Measurements from ENCODE around the gene TPCN2.
A peak's percentile ranks its signal among the peaks of the same experiment; 100 is the strongest.

The TPCN2 gene

DNA sequence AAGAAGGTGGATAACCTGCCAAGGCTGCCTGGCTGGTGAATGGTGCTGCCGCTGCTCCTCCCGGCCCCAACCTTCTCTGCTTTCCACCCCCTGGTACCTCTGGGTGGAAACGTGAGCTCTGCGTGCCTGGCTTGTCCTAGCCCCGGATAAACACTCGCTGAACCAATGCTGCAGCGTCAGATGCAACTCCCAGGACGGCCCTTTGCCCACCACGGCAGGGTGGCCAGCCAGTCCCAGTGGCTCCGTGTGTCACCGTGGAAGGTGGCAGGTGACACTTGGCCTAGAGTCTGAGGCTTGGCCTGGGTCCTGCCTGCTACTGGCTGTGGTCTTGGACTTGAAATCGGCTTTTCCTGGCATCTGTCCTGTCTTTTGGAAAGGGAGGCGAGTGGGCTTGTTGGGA is 47.7 kb downstream of the TPCN2 start:
- DNase-seq: no peak

DNA sequence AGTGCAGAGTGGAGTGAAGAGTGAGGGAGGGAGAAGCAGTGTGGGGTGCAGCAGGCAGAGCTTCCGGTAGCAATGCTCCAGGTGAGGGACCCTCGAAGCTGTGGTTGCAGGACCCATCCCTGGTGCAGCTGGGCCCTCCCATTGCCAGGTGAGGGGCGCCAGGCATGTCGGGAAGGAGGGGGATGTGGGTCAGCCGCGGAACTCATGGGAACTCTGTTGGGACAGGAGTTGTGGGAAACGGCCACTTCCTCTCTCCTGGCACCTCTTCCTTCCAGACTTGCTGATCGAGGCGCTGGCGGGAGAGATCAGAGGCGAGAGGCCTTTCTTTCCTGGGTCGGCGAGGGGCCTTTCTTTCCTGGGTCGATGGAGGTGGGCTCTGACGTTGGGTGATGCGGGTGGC is 48.5 kb downstream of the TPCN2 start:
- no peak for DNase-seq

GRCh38 chr11:69099180-69099579 is 50.4 kb downstream of the TPCN2 start:
- no peak for DNase-seq

GRCh38 chr11:69100454-69101114 is 51.9 kb downstream of the TPCN2 start:
- DNase-seq: no peak

DNA sequence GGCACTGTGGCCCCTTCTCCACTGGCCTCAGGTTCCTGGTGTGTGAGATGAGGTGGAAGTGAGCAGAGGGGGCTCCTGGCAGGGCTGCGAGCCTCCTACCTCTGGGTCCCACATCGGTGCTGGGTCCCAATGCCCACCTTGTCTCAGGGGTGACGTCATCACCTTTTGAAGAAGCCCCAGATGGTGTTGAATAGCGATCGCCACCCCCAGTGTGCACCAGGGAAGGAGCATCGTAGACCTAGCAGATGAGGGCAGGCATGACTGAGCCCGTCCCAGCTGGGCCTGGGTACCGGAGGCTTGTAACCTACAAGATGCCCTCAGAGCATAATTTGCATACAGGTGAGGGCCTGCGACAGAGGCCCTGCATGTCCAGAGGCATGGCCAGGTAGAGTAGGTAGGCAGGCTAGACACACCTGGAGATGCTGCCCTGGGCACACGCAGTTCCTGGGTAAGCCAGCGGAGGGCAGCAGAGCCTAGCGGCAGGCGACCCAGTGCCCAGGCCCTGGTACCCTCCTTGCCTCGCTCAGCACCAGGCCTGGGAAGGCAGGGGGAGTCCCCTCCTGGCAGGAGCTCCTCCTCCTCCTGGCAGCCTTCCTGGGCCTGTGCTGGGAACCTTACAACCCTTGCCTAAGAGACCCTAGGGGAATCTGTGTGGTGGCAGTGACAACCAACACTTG is 52.5 kb downstream of the TPCN2 start:
- DNase-seq: peak; percentile 86

DNA sequence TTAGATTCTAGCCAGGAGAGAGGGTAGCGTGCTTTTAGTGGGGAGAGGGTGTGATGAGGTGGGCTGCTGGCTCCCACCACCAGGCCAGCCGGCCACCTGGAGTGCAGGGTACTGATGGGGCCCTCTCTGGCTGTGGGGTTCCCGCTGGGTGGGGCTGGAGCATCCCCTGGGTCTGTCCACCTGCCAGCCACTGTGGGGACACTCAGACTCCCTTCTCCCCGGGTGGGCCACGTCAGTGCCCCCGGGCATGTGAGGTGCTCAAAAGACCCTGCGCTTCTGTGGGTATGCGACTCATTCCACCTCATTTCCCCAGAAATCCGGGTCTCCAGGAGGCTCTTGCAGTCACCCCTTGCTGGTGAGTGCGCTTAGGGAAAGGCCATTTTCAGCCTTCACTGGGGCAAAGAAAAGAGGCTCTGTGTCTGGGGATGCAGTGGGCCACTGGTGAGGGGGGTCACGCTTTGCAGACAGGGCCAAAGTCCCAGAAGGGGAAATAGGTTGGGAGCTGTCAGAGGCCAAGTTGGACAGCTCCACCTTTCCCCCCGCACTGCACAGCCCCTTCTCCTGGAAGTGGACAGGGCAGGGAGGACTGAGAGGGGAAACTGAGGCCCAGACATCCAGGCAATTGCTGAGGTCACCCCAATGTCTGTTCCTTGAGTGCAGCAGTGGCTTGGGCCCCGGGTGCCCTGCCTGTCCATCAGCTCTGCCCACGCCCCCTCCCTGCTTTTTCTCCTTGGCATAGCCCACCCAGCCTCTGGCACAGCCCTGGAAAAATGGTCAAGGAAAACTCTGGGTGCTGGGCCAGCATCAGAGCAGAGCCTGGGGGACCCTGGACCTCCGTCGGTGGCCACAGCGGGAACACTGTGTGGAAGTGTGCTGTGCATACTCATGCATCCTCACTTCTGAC is 53.3 kb downstream of the TPCN2 start:
- DNase-seq: no peak

GRCh38 chr11:69102732-69103615 is 54.2 kb downstream of the TPCN2 start:
- DNase-seq: no peak

GRCh38 chr11:69104212-69104855 is 55.6 kb downstream of the TPCN2 start:
- no peak for DNase-seq

DNA sequence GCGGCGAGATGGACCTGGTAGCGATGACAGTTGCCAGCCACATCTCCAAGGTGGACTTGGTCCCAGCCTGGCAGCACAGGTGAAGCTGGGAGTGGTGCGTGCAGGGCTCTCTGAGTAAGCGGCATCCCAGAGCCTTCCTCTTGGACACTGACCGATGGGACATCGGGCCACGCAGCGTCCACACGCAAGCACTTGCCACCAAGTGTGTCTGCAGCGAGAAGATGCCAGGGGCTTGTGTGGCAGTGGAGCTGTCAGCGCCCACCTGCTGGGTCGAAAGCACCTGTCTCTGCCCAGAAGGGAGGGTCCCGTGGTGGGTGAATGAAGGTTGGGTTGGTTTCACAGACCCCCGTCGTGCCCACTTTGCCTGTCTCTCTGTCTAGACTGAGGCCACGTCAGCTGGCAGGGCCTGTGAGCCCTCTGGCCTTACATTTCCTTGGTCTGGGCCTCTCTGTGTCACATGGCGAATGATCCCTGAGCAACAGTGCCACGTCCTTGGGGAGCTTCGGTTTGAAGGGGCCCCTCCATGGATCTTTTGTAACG is 56.2 kb downstream of the TPCN2 start:
- DNase-seq: no peak

GRCh38 chr11:69105461-69106030 is 56.8 kb downstream of the TPCN2 start:
- no peak for DNase-seq

DNA sequence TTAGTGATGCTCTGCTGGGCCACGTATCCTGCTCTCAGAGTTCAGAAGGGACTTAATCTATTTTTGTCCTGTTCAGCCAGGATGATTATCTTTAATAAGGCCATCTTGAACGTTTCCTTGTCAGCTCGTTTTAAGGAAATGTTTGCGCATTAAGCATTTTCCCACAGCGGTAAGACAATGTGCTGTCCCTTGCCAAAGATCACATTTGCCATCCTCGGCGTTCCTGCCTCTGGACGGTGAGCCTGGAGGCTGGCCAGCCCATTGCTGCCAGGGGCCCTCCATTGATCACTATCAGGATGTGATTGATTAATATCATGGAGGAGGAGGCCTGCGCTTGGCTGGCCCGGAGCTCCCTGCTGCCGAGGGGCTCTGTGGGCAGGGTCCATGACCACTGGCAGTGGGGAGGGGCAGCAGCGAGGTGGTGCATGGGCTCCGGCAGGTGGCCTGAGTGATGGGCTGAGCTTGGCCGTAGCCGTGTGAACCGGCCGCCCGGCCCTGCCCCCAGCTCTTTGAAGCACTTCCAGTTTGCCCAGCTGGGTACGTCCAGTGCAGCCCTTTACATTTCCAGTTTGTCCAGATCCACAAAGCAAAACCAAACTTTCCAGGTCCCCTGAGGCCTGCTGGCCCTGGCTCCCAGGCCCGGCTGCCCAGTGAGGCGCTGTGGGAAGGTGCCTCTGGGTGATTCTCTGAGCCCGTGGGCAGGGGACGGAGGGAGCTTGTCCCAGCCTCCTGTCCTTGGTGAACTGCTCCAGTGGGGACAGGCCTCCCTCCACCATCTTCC is 57.5 kb downstream of the TPCN2 start:
- DNase-seq: no peak

DNA sequence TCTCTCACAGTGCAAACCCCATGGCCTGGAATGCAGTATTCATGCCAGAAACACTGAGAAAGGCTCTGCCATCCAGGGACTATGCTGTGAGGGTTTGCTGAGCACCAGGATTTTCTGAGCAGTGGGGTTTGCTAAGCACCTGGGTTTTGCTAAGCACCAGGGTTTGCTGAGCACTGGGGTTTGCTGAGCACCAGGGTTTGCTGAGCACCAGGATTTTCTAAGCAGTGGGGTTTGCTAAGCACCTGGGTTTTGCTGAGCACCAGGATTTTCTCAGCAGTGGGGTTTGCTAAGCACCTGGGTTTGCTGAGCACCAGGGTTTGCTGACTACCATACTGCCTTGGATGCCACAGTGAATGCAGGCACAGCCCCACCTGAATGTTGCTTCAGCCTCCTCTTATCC is 58.7 kb downstream of the TPCN2 start:
- DNase-seq: no peak

DNA sequence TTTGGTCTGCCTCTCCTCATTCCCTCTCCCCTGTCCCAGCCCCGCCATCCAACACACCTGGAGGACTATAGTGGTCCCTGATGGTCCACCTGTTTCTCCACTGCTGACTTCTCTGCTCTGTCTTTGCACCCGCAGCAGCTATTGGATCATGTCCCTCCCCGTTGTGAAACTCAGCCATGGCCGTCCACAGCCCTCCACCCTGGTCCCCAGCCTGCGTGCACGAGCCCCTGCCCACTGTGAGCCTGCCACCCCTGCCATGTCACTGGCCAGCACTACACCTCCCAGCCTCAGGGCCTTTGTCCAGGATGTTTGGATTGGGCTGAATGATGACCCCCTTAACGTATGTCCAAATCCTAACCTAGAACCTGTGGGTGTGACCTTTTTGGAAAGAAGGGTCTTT is 59.3 kb downstream of the TPCN2 start:
- DNase-seq: no peak

- no peak for DNase-seq
These were observed 59.8 kb downstream of the TPCN2 start for GRCh38 chr11:69108559-69108958.

DNA sequence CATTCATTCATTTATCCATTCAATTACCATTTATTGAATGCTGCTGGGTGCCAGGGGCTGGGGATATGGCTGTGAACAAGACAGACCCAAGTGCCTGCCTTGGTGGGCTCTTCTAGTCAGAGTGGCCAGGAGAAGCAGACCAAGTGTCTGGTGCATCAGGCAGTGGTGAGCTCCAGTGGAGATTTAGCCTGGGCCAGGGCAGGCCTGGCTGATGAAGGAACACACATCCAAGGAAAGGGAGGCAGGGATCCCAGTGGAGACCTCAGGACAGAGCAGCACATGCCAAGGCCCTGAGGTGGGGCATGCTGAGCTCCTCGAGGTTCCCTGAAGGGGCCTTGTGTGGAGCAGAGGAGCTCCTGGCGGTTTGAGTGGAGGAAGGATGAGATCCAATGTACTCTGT is 60.4 kb downstream of the TPCN2 start:
- DNase-seq: no peak

- no peak for DNase-seq
These were observed 61.7 kb downstream of the TPCN2 start for GRCh38 chr11:69110451-69110850.

DNA sequence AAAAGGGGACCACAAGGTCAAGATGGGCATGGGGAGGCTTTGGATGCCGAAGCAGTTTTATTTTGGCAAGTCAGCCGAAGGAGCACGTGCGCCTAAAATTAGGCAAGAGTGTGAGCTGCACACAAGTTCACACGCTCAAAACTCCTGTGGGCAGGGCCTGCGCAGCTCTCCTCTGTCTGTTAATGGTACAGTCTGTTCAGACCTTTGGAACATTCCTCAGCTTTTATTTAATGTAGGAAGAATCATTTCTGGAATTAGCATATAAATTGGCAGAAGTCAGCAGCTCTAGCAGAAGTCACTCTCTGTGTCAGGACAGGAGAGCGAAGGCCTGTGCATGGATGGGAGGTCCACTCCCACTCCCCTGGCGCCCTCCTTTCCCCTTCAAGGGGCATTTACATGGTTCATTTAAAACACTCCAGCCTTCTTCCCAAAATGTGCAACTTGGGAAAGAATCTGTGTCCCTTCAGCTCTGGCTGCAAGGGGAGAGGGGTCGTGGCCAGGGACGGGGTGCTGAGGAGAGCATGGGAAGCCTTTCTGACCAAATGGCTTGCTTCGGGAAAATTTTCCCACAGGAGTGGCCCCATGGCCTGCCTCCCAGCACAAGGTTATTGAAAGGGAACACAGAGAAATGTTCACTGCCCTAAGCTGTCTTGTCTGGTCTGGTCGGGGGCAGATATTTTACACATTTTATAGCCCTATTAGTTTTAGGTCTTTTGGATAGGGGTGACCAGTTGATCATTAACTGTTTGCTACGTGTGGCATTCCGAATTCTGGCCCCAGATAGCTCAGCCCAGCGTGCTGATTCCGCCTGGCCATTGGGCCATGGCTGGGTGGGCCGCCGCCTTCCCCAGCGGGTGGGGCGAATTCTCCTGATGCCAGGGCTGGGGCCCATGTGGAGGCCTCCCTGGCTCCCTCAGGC is 63.2 kb downstream of the TPCN2 start:
- DNase-seq: no peak

DNA sequence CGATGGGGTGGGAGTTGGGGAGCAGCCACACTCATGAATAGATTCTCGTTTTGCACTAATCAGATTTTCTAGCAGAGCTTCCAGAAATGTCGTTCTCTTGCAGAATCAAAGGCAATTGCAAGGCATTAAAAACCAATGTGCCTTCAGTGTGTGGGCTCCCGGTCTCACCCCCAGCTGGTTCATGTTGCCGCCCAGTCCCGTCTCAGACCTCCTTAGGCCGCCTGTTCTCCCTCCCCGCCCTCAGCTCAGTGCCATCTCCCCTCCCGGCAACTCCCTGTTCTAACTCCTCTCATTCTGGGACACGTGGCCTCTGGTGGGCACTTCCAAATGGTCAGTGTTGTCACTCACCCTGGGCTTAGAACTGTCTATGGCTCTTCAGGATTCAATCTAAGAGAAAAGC is 64.5 kb downstream of the TPCN2 start:
- DNase-seq: no peak

- DNase-seq: no peak
These were observed 65.1 kb downstream of the TPCN2 start for GRCh38 chr11:69113646-69114340.

Data from CD4-positive, alpha-beta T cell treated with Interleukin-17A for 4 hours (primary cell).